Esophagus muscularis mucosa (tissue), 3 donors: ENCODE results near the gene NHLRC2.

Experiments
- CTCF ChIP-seq, 3 experiments: fragments of 200-600 bp in 2 of 3; fragments of 450-650 bp in 1 of 3; sonication (generic) in 2 of 3; IDR thresholded peaks; one replicate each; pipeline ENCODE4 v1.5.1; 2017 to 2019; ENCODE audit warnings: antibody characterized with exemption in 3 of 3, mild to moderate bottlenecking in 2 of 3, moderate library complexity in 1 of 3
- POLR2A ChIP-seq: fragments of 450-650 bp; IDR thresholded peaks from one replicate; pipeline ENCODE4 v1.6.1; 2017; ENCODE audit warnings: antibody characterized with exemption, moderate library complexity, mild to moderate bottlenecking, low read depth
- POLR2AphosphoS5 ChIP-seq, 2 donors: sonication (generic); formaldehyde crosslinking; IDR thresholded peaks; one replicate each; pipeline ENCODE4 v1.6.1; 2017; ENCODE audit warnings: antibody characterized with exemption in 2 of 2

GRCh38 chr10:113823389-113823788 is 31.1 kb upstream of the NHLRC2 start:
- no peak for TF ChIP-seq POLR2AphosphoS5 (IDR thresholded peaks at IDR 0.05)
- TF ChIP-seq CTCF (IDR thresholded peaks at IDR 0.05): no peak
- no peak for TF ChIP-seq POLR2A
